Measurements from ENCODE around the gene ACSL1.
A peak's percentile ranks its signal among the peaks of the same experiment; 100 is the strongest.

ACSL1 gene

GRCh38 chr4:184825896-184826690, at the start of gene ACSL1:
TSS of gene ACSL1 (minus strand) at chr4:184825968. CDS start at chr4:184803514, 22,454 bp downstream.
- Histone ChIP-seq H3K27me3 (peaks cover 0 to 26% (median 14%) of the 10 kb centered on the region in 11 experiments; a peak in 14 of 22 replicates), H3K9me3 (replicated peaks in 1 of 11) (no peaks in the 10 kb centered on the region), H3K4me1 (peaks cover 33 to 51% (median 43%) of the 10 kb centered on the region in 10 experiments), H4K20me1 (peaks cover 45 to 47% (median 46%) of the 10 kb centered on the region in 11 experiments), H3K4me3 (peak within 1 kb of the TSS; percentile 78 to 100 (median 90)), H3K36me3 (peaks cover 5 to 42% (median 25%) of the 10 kb centered on the region in 11 experiments; a peak in 19 of 22 replicates), H3K4me2 (peak within 1 kb of the TSS; percentile 89 to 99 (median 98)), H3K9ac (peak within 1 kb of the TSS; percentile 97 to 100 (median 98)), H3K27ac (peak within 1 kb of the TSS; percentile 91 to 99 (median 97))
- TF ChIP-seq Cebpa-rat (IDR thresholded peaks at IDR 0.05) = no peak

GRCh38 chr4:184873054-184873453, 47.3 kb upstream of the ACSL1 start:
- H3K36me3 ChIP-seq = no peaks in the 10 kb centered on the region

GRCh38 chr4:184870718-184871117, 45.0 kb upstream of the ACSL1 start:
- Histone ChIP-seq H3K4me1 (peaks cover 19 to 25% (median 22%) of the 10 kb centered on the region in 10 experiments), H3K9me3 (replicated peaks in 1 of 11) (peaks cover 0 to 12% (median 0%) of the 10 kb centered on the region in 11 experiments; a peak in 4 of 22 replicates), H3K4me2 (no peak overlapping the region)

More at GRCh38 chr4:184873054-184873453, 47.3 kb upstream of the ACSL1 start:
- H3K4me2 ChIP-seq = no peak overlapping the region
- peaks cover 0 to 4% (median 0%) of the 10 kb centered on the region in 10 experiments; a peak in 2 of 20 replicates for H3K4me1 ChIP-seq
- no peak overlapping the region for H3K27ac ChIP-seq
- H4K20me1 ChIP-seq = no peaks in the 10 kb centered on the region
- H3K27me3 ChIP-seq = no peaks in the 10 kb centered on the region
- H3K4me3 ChIP-seq = no peak overlapping the region
- TF ChIP-seq Cebpa-rat (IDR thresholded peaks at IDR 0.05) = no peak
- no peak overlapping the region for H3K9ac ChIP-seq
- H3K9me3 ChIP-seq (replicated peaks in 1 of 11) = peaks cover 0 to 12% (median 0%) of the 10 kb centered on the region in 11 experiments; a peak in 3 of 22 replicates

DNA sequence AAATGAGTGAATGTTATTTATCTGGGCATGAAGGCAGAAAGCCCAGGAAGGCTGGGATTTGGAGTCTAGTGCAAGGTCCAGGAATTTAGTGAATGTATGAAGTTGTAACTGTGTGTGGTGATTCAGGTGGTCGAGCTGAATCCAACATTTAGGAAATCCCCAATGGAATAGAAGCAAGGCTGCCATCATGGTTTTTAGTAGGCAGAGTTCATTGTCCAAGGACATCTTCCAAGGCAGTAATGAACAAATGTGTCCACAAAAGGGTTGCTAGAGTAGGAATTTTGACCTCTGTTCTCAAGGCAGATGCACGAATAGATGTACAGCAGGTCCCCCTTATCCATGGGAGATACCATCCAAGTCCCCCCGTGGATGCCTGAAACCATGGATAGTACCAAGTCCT, 42.9 kb upstream of the ACSL1 start:
- H3K27me3 ChIP-seq = no peaks in the 10 kb centered on the region
- no peak overlapping the region for H3K4me2 ChIP-seq
- H3K4me3 ChIP-seq = no peak overlapping the region
- H3K4me1 ChIP-seq = peaks cover 19 to 38% (median 33%) of the 10 kb centered on the region in 10 experiments
- TF ChIP-seq Cebpa-rat (IDR thresholded peaks at IDR 0.05) = no peak
- no peak overlapping the region for H3K9ac ChIP-seq
- peaks cover 0 to 12% (median 0%) of the 10 kb centered on the region in 11 experiments; a peak in 4 of 22 replicates for H3K9me3 ChIP-seq (replicated peaks in 1 of 11)
- no peaks in the 10 kb centered on the region for H3K36me3 ChIP-seq
- no peak overlapping the region for H3K27ac ChIP-seq
- H4K20me1 ChIP-seq = no peaks in the 10 kb centered on the region

More at GRCh38 chr4:184870718-184871117, 45.0 kb upstream of the ACSL1 start:
- H4K20me1 ChIP-seq = no peaks in the 10 kb centered on the region
- no peak overlapping the region for H3K4me3 ChIP-seq
- TF ChIP-seq Cebpa-rat (IDR thresholded peaks at IDR 0.05) = no peak
- no peaks in the 10 kb centered on the region for H3K27me3 ChIP-seq
- H3K27ac ChIP-seq = no peak overlapping the region
- H3K9ac ChIP-seq = no peak overlapping the region
- H3K36me3 ChIP-seq = no peaks in the 10 kb centered on the region

DNA sequence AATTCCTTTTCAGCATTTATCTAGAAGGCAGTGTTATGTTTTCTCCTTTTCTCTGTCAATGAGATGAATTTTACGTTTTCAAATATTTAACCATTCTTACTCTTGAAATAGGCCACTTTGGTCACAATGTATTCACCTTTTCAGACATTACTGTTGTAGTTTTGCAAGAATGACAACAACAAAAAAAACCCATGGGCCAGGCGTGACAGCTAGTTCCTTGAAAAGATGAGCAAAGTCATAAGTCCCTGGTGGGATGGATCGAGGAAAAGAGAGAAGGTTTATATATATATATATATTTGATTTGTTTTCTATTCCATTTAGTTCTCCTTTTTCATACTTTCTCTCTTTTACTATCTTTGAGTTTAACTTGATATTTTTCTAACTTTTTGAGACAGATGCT, 38.1 kb upstream of the ACSL1 start:
- Histone ChIP-seq H3K27ac (peak overlapping the region in 10 of 11 experiments; percentile 28 to 98 (median 68); a peak in 16 of 22 replicates), H3K36me3 (no peaks in the 10 kb centered on the region), H3K27me3 (no peaks in the 10 kb centered on the region), H3K4me3 (no peak overlapping the region), H4K20me1 (no peaks in the 10 kb centered on the region), H3K4me2 (peak overlapping the region in 8 of 11 experiments; percentile 16 to 54 (median 39); a peak in 12 of 22 replicates), H3K9me3 (replicated peaks in 1 of 11) (peaks cover 0 to 17% (median 0%) of the 10 kb centered on the region in 11 experiments; a peak in 5 of 22 replicates), H3K4me1 (peaks cover 48 to 85% (median 77%) of the 10 kb centered on the region in 10 experiments), H3K9ac (peak overlapping the region in 2 of 11 experiments; percentile 1 to 31; a peak in 2 of 22 replicates)
- no peak for TF ChIP-seq Cebpa-rat (IDR thresholded peaks at IDR 0.05)

GRCh38 chr4:184861047-184861446, 35.3 kb upstream of the ACSL1 start:
- peak in 3 of 11 experiments; percentile 55 to 82 (median 76); a peak in 5 of 22 replicates for TF ChIP-seq Cebpa-rat (IDR thresholded peaks at IDR 0.05)
- Histone ChIP-seq H3K4me2 (peak overlapping the region; percentile 59 to 92 (median 77)), H3K9me3 (replicated peaks in 1 of 11) (peaks cover 0 to 20% (median 3%) of the 10 kb centered on the region in 11 experiments; a peak in 9 of 22 replicates)

GRCh38 chr4:184860018-184860779, 34.4 kb upstream of the ACSL1 start:
- Histone ChIP-seq H3K4me2 (peak overlapping the region; percentile 59 to 92 (median 77)), H3K9ac (peak overlapping the region; percentile 74 to 83 (median 77)), H3K27ac (peak overlapping the region; percentile 85 to 98 (median 96)), H3K27me3 (no peaks in the 10 kb centered on the region), H3K4me3 (peak overlapping the region in 3 of 10 experiments; percentile 24 to 32 (median 30); a peak in 4 of 20 replicates), H4K20me1 (no peaks in the 10 kb centered on the region), H3K36me3 (no peaks in the 10 kb centered on the region), H3K9me3 (replicated peaks in 1 of 11) (peaks cover 0 to 20% (median 3%) of the 10 kb centered on the region in 11 experiments; a peak in 9 of 22 replicates), H3K4me1 (peaks cover 44 to 96% (median 88%) of the 10 kb centered on the region in 10 experiments)
- TF ChIP-seq Cebpa-rat (IDR thresholded peaks at IDR 0.05) = peak; percentile 82 to 96 (median 92)

More at GRCh38 chr4:184861047-184861446, 35.3 kb upstream of the ACSL1 start:
- Histone ChIP-seq H3K9ac (peak overlapping the region; percentile 74 to 83 (median 77)), H4K20me1 (no peaks in the 10 kb centered on the region), H3K4me3 (peak overlapping the region in 4 of 10 experiments; percentile 2 to 32 (median 27); a peak in 3 of 20 replicates), H3K27ac (peak overlapping the region; percentile 85 to 98 (median 96)), H3K27me3 (no peaks in the 10 kb centered on the region), H3K4me1 (peaks cover 36 to 94% (median 85%) of the 10 kb centered on the region in 10 experiments), H3K36me3 (no peaks in the 10 kb centered on the region)

GRCh38 chr4:184857441-184858121, 31.8 kb upstream of the ACSL1 start:
- H3K9me3 ChIP-seq (replicated peaks in 1 of 11) = peaks cover 0 to 20% (median 3%) of the 10 kb centered on the region in 11 experiments; a peak in 10 of 22 replicates
- no peaks in the 10 kb centered on the region for H3K36me3 ChIP-seq
- no peaks in the 10 kb centered on the region for H3K27me3 ChIP-seq
- no peak overlapping the region for H3K4me3 ChIP-seq
- H3K27ac ChIP-seq = peak overlapping the region; percentile 92 to 100 (median 98)
- no peaks in the 10 kb centered on the region for H4K20me1 ChIP-seq
- peak overlapping the region in 10 of 11 experiments; percentile 30 to 95 (median 84); a peak in 16 of 22 replicates for H3K9ac ChIP-seq
- H3K4me2 ChIP-seq = peak overlapping the region in 8 of 11 experiments; percentile 59 to 92 (median 82); a peak in 16 of 22 replicates
- H3K4me1 ChIP-seq = peaks cover 60 to 97% (median 94%) of the 10 kb centered on the region in 10 experiments
- TF ChIP-seq Cebpa-rat (IDR thresholded peaks at IDR 0.05) = no peak
